Vagina (tissue), 2 donors: ENCODE measurements around the gene ADGRG6.

ENCODE experiments used
- POLR2A ChIP-seq, 2 donors: fragments of 450-650 bp; IDR thresholded peaks; one replicate each; pipeline ENCODE4 v1.6.1; 2017; ENCODE audit warnings: antibody characterized with exemption in 2 of 2, mild to moderate bottlenecking in 2 of 2, moderate library complexity in 2 of 2
- POLR2AphosphoS5 ChIP-seq, 2 donors: sonication (generic); formaldehyde crosslinking; IDR thresholded peaks; one replicate each; pipeline ENCODE4 v1.9.0; 2017; ENCODE audit warnings: antibody characterized with exemption in 2 of 2, mild to moderate bottlenecking in 2 of 2, low read depth in 1 of 2; ENCODE audit not compliant: insufficient read depth in 1 of 2
- TF ChIP-seq, protein P1 (sequence below), 3 experiments: fragments of 450-650 bp in 2 of 3; fragments of 200-600 bp in 1 of 3; sonication (generic) in 1 of 3; IDR thresholded peaks; one replicate each; pipeline ENCODE4 v1.5.1; 2017 to 2019; ENCODE audit warnings: antibody characterized with exemption in 3 of 3, mild to moderate bottlenecking in 2 of 3, moderate library complexity in 2 of 3

DNA sequence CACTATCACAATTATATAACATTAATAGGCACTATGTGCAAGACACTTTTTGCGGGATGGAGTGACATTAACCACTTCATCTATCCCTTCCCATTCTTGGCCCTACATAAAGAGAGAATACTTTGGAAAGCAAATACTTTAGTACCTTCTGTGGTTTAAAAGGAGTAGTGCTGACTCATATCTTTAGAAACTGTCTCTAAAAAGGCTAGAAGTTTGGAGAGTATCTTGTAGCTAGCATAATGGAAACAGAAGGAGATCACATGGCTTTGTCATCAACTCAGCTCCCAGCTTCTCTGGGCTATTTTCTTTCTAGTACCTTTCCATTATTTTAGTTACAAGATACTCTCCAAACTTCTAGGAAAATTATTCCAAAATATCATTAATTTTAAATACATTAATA lies 157.5 kb downstream of the ADGRG6 start:
- TF ChIP-seq, protein P1, sequence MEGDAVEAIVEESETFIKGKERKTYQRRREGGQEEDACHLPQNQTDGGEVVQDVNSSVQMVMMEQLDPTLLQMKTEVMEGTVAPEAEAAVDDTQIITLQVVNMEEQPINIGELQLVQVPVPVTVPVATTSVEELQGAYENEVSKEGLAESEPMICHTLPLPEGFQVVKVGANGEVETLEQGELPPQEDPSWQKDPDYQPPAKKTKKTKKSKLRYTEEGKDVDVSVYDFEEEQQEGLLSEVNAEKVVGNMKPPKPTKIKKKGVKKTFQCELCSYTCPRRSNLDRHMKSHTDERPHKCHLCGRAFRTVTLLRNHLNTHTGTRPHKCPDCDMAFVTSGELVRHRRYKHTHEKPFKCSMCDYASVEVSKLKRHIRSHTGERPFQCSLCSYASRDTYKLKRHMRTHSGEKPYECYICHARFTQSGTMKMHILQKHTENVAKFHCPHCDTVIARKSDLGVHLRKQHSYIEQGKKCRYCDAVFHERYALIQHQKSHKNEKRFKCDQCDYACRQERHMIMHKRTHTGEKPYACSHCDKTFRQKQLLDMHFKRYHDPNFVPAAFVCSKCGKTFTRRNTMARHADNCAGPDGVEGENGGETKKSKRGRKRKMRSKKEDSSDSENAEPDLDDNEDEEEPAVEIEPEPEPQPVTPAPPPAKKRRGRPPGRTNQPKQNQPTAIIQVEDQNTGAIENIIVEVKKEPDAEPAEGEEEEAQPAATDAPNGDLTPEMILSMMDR (IDR thresholded peaks at IDR 0.05): no peak
- TF ChIP-seq POLR2A (IDR thresholded peaks at IDR 0.05): no peak
- no peak for TF ChIP-seq POLR2AphosphoS5 (IDR thresholded peaks at IDR 0.05; ENCODE audit: insufficient read depth in 1 of 2, low read depth in 1 of 2)
